B cell (primary cell): ENCODE measurements around the gene SNRNP27. TPM values are rescaled to one million over a fixed set of nuclear protein-coding genes. Genes with fewer than 3 reads are reported as not detected.

Experiments
- ATAC-seq: fragments of 200-7000 bp; cut with Tn5 transposase; one replicate; pipeline ENCODE4 v1.10.0; 2021; ENCODE audit warnings: low read depth, mild to moderate bottlenecking, moderate number of reproducible peaks, moderate library complexity
- CTCF ChIA-PET: fragments of 350-600 bp; sonication (Branson Sonifier 250); formaldehyde crosslinking; loops from one replicate; lab custom pipeline; 2021; ENCODE audit warnings: antibody characterized with exemption, inconsistent platforms; lab: Charles Lee
- POLR2A ChIA-PET: fragments of 350-600 bp; sonication (Branson Sonifier 250); formaldehyde crosslinking; loops from one replicate; lab custom pipeline; 2021; ENCODE audit warnings: antibody characterized with exemption; lab: Charles Lee
- DNase-seq: peaks from one replicate; pipeline ENCODE4 v3.0.0; 2013
- H2AFZ ChIP-seq: 2 replicates; pipeline ENCODE4 v1.6.1; 2012; ENCODE audit warnings: mild to moderate bottlenecking, low read depth, low read length; ENCODE audit not compliant: insufficient read depth, poor library complexity, severe bottlenecking
- H3K27ac ChIP-seq, 2 donors: 1 replicate in 1 of 2; 2 replicates in 1 of 2; pipeline ENCODE4 v1.5.1; 2012 to 2013; ENCODE audit warnings: low read length in 2 of 2, mild to moderate bottlenecking in 2 of 2, moderate library complexity in 1 of 2
- H3K27me3 ChIP-seq, 4 experiments: fragments of 200-600 bp in 1 of 4; sonication (generic) in 1 of 4; replicated peaks in 1 of 4; 1 replicate in 2 of 4; 2 replicates in 2 of 4; pipeline versions ENCODE4 v1.6.1 to v1.7.0; 2013 to 2016; ENCODE audit warnings: low read length in 3 of 4, mild to moderate bottlenecking in 2 of 4, mixed read lengths in 1 of 4, moderate library complexity in 1 of 4; ENCODE audit not compliant: insufficient read depth in 4 of 4, control insufficient read depth in 3 of 4; ENCODE audit errors: control extremely low read depth in 1 of 4
- H3K36me3 ChIP-seq, 2 experiments: replicated peaks in 1 of 2; 1 replicate in 1 of 2; 2 replicates in 1 of 2; pipeline versions ENCODE4 v1.6.1 to v1.7.1; 2013; ENCODE audit warnings: low read length in 1 of 2; ENCODE audit not compliant: insufficient read depth in 2 of 2, control insufficient read depth in 1 of 2; ENCODE audit errors: control extremely low read depth in 1 of 2, extremely low read depth in 1 of 2
- H3K4me1 ChIP-seq, 2 donors: fragments of 200-600 bp in 1 of 2; sonication (generic) in 1 of 2; 1 replicate in 1 of 2; 2 replicates in 1 of 2; pipeline versions ENCODE4 v1.5.1 to v1.6.1; 2013 to 2017; ENCODE audit warnings: low read length in 2 of 2; ENCODE audit not compliant: control insufficient read depth in 2 of 2, insufficient read depth in 2 of 2
- H3K4me2 ChIP-seq: replicated peaks from 2 replicates; pipeline ENCODE3; 2012; ENCODE audit warnings: mild to moderate bottlenecking, low read depth, low read length; ENCODE audit not compliant: poor library complexity, severe bottlenecking
- H3K4me3 ChIP-seq, 5 experiments: fragments of 200-600 bp in 1 of 5; sonication (generic) in 1 of 5; 1 replicate in 3 of 5; 2 replicates in 2 of 5; pipeline versions ENCODE4 v1.5.1 to v1.7.0; 2011 to 2016; ENCODE audit warnings: low read length in 4 of 5, mild to moderate bottlenecking in 4 of 5, low read depth in 2 of 5, control low read depth in 1 of 5, moderate library complexity in 1 of 5; ENCODE audit not compliant: insufficient read depth in 1 of 5; ENCODE audit errors: control extremely low read depth in 1 of 5, extremely low read depth in 1 of 5
- H3K79me2 ChIP-seq: fragments of 200-600 bp; sonication (generic); one replicate; pipeline ENCODE4 v1.6.0; 2016; ENCODE audit warnings: low read length; ENCODE audit not compliant: control insufficient read depth, insufficient read depth
- H3K9ac ChIP-seq: fragments of 200-600 bp; sonication (generic); 2 replicates; pipeline ENCODE4 v1.6.1; 2017; ENCODE audit warnings: mild to moderate bottlenecking, low read length, moderate library complexity
- H3K9me3 ChIP-seq, 3 donors: one replicate each; pipeline versions ENCODE4 v1.6.1 to v1.7.1; 2013; ENCODE audit warnings: low read length in 2 of 3; ENCODE audit not compliant: control insufficient read depth in 2 of 3, insufficient read depth in 1 of 3; ENCODE audit errors: control extremely low read depth in 1 of 3
- H4K20me1 ChIP-seq: 2 replicates; pipeline ENCODE4 v1.6.0; 2012; ENCODE audit warnings: mild to moderate bottlenecking, low read length; ENCODE audit not compliant: insufficient read depth, control insufficient read depth, poor library complexity, severe bottlenecking
- H3K27ac Mint-ChIP-seq: one replicate; pipeline ENCODE4 v1.8.0; 2021; ENCODE audit warnings: mixed read lengths
- H3K27me3 Mint-ChIP-seq: one replicate; pipeline ENCODE4 v1.8.0; 2021; ENCODE audit warnings: mixed read lengths
- H3K4me1 Mint-ChIP-seq: one replicate; pipeline ENCODE4 v1.8.0; 2021; ENCODE audit warnings: mixed read lengths
- H3K4me3 Mint-ChIP-seq: one replicate; pipeline ENCODE4 v1.8.0; 2021; ENCODE audit warnings: mixed read lengths
- H3K9me3 Mint-ChIP-seq: one replicate; pipeline ENCODE4 v1.8.0; 2022; ENCODE audit warnings: mixed read lengths; ENCODE audit not compliant: insufficient read depth
- EZH2 ChIP-seq: IDR thresholded peaks from 2 replicates; pipeline ENCODE4 v1.6.1; 2012; ENCODE audit warnings: borderline replicate concordance, low read depth, mild to moderate bottlenecking, moderate library complexity, low read length; ENCODE audit not compliant: insufficient read depth, poor library complexity, severe bottlenecking
- WGBS: methylation state at CpG from one replicate; pipeline ENCODE4 v1.1.5; 2013; ENCODE audit warnings: missing lambda C conversion rate; ENCODE audit not compliant: insufficient coverage; 5-methylcytosine and 5-hydroxymethylcytosine counted together
- intact Hi-C: fragments of 100-400 bp; cut with micrococcal nuclease; formaldehyde crosslinking; loops from one replicate; pipeline ENCODE4 v1.10.0; 2022
- polyA plus RNA-seq: library from polyadenylated mRNA; depleted of rRNA; stranded (reverse); fragments of >200 nt; gene quantifications from 2 replicates; pipeline ENCODE4 v1.2.3, GENCODE V29; 2012
- total RNA-seq, 2 donors: library from RNA; stranded (reverse); fragments of 120-200 nt in 1 of 2; gene quantifications; 1 replicate in 1 of 2; 2 replicates in 1 of 2; pipeline versions ENCODE4 v1.2.3 to v1.2.4, GENCODE V29; 2013 to 2022
- TF ChIP-seq, protein P1 (sequence below): fragments of 200-600 bp; IDR thresholded peaks from one replicate; pipeline ENCODE4 v1.8.0; 2022; ENCODE audit warnings: antibody characterized with exemption, mild to moderate bottlenecking

The SNRNP27 gene
- total and polyA plus RNA-seq, 2 donors (not counting 1 experiment from before 2014, with no cell fraction given): 20.5 to 54.8 TPM

DNA sequence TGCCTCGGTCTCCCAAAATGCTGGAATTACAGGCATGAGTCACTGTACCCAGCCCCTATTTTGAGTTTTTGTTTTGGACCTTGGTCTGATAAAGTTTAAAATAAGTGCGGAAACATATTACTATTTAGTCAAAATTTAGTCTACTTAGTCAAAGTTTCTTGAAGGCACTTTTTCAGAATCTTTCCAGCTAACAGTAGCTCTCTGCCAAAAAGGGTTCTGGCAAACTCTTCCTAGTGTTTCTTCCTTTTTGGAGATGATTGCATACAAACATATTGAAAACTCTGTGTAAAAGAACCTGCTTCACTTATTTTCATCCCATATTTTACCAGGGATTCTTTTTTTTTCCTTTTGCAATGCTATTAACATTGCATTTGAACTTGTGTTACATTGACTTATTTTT is 35.5 kb upstream of the SNRNP27 start:
- ChIA-PET CTCF (interaction anchor here (1.5 kb wide), 1 partner anchor 134 kb away, joined by 4 read pairs; no protein-coding TSS in a partner anchor), POLR2A (no interaction called here)
- Histone ChIP-seq H3K9me3 (no peaks in the 10 kb centered on the region), H4K20me1 (no peaks in the 10 kb centered on the region), H3K36me3 (peaks cover 5 to 8% of the 10 kb centered on the region in 2 experiments), H3K9ac (no peak overlapping the region), H3K27me3 (no peaks in the 10 kb centered on the region), H3K4me3 (no peak overlapping the region), H3K4me1 (no peaks in the 10 kb centered on the region), H3K79me2 (no peaks in the 10 kb centered on the region), H3K27ac (no peak overlapping the region), H3K4me2 (no peak overlapping the region), H2AFZ (no peak overlapping the region)
- intact Hi-C loops: no loop called here
- Mint-ChIP-seq H3K4me1 (no peaks in the 10 kb centered on the region), H3K4me3 (no peak overlapping the region), H3K27me3 (no peaks in the 10 kb centered on the region), H3K9me3 (no peaks in the 10 kb centered on the region), H3K27ac (no peak overlapping the region)
- ATAC-seq: no peak
- TF ChIP-seq EZH2: no peak
- TF ChIP-seq, protein P1, sequence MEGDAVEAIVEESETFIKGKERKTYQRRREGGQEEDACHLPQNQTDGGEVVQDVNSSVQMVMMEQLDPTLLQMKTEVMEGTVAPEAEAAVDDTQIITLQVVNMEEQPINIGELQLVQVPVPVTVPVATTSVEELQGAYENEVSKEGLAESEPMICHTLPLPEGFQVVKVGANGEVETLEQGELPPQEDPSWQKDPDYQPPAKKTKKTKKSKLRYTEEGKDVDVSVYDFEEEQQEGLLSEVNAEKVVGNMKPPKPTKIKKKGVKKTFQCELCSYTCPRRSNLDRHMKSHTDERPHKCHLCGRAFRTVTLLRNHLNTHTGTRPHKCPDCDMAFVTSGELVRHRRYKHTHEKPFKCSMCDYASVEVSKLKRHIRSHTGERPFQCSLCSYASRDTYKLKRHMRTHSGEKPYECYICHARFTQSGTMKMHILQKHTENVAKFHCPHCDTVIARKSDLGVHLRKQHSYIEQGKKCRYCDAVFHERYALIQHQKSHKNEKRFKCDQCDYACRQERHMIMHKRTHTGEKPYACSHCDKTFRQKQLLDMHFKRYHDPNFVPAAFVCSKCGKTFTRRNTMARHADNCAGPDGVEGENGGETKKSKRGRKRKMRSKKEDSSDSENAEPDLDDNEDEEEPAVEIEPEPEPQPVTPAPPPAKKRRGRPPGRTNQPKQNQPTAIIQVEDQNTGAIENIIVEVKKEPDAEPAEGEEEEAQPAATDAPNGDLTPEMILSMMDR: no peak
- no CpG with 5 or more reads among the region's 2 CpGs for WGBS
- DNase-seq: no peak

DNA sequence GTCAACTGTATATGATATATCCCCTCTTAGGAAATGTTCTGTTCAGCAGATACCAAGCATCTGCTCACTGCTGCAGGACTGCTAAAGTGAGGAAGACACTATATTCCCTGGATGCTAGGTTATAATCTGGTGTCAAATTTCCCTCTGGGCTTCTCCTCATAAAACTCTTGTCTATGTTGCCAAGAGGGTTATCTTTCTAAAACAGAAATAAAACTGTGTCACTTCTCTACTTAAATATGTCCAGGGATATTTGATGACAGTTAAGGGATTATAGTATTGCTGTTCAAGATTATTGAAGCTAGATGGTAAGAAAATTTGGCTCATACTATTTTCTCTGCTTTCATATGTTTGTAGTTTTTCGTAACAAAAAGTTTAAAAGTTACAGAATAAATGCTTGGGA is 30.5 kb upstream of the SNRNP27 start:
- H3K4me2 ChIP-seq: no peak overlapping the region
- TF ChIP-seq, protein P1: no peak
- no peak for TF ChIP-seq EZH2
- Mint-ChIP-seq H3K27ac (no peak overlapping the region), H3K4me3 (no peak overlapping the region), H3K9me3 (no peaks in the 10 kb centered on the region), H3K4me1 (no peaks in the 10 kb centered on the region), H3K27me3 (no peaks in the 10 kb centered on the region)
- no peak overlapping the region for H3K27ac ChIP-seq
- H3K4me3 ChIP-seq: no peak overlapping the region
- no CpG with 5 or more reads among the region's 1 CpG for WGBS
- ChIA-PET POLR2A (no interaction called here), CTCF (interaction anchor here (1.2 kb wide), 1 partner anchor 138 kb away, joined by 3 read pairs; no protein-coding TSS in a partner anchor)
- peaks cover 14 to 35% of the 10 kb centered on the region in 2 experiments for H3K36me3 ChIP-seq
- no peaks in the 10 kb centered on the region for H3K79me2 ChIP-seq
- intact Hi-C loops: no loop called here
- H4K20me1 ChIP-seq: no peaks in the 10 kb centered on the region
- no peaks in the 10 kb centered on the region for H3K27me3 ChIP-seq
- no peaks in the 10 kb centered on the region for H3K4me1 ChIP-seq
- no peak overlapping the region for H2AFZ ChIP-seq
- no peak overlapping the region for H3K9ac ChIP-seq
- ATAC-seq: no peak
- H3K9me3 ChIP-seq: no peaks in the 10 kb centered on the region
- no peak for DNase-seq
